Renal pelvis (tissue), 12 donors: ENCODE measurements around the gene DCT. TPM values are rescaled to one million over a fixed set of nuclear protein-coding genes. Genes with fewer than 3 reads are reported as not detected.
"Not testable (repeated sequence)": the region's sequence is repeated elsewhere in the genome, so short reads cannot be mapped to it uniquely, and the experiment has no call there.

ENCODE experiments used
- DNase-seq: peaks from one replicate; pipeline ENCODE4 v3.0.0-alpha.2; 2013
- long read RNA-seq, 16 experiments: transcript quantifications; one replicate each; lab custom pipeline, GENCODE V29; 2026
- polyA plus RNA-seq, 3 donors: library from polyadenylated mRNA; unstranded; fragments of 120-200 nt; gene quantifications; one replicate each; pipeline ENCODE4 v1.2.1, GENCODE V29; 2013; ENCODE audit not compliant: insufficient read length in 3 of 3

Gene DCT
- polyA plus RNA-seq: under 1 TPM; 0.17 to 0.65 (median 0.26) TPM
- long read RNA-seq, donor 1: 0 reads
- long read RNA-seq, donor 2: 0 reads
- long read RNA-seq, donor 3: 0 reads
- long read RNA-seq, donor 4: 0 reads
- long read RNA-seq, donor 5: 0 reads
- long read RNA-seq, donor 6: 0 reads
- long read RNA-seq, donor 7, full-length matches to known transcripts: 1 of 1 reads
- long read RNA-seq, donor 7, partial matches to known transcripts: 0 of 1 reads
- long read RNA-seq, donor 7, other reads (novel, unspliced or antisense): 0 of 1 reads
- long read RNA-seq, donor 8: 0 reads
- long read RNA-seq, donor 9: 0 reads
- long read RNA-seq, donor 10: 0 reads
- long read RNA-seq, donor 11: 0 reads
- long read RNA-seq, donor 12: 0 reads
- long read RNA-seq, donor 13: 0 reads
- long read RNA-seq, donor 14: 0 reads
- long read RNA-seq, donor 15: 0 reads
- long read RNA-seq, donor 16: 0 reads

- DNase-seq: no peak
Observed at GRCh38 chr13:94479616-94480015, at the start of gene DCT. DCT (minus strand) TSS chr13:94479682; CDS start chr13:94479255, 427 bp downstream.

- not testable (repeated sequence) for DNase-seq
Observed at GRCh38 chr13:94526956-94527355, 47.5 kb upstream of the DCT start.

- no peak for DNase-seq
Observed at GRCh38 chr13:94525781-94526180, 46.3 kb upstream of the DCT start.

GRCh38 chr13:94524407-94524806 is 44.9 kb upstream of the DCT start:
- no peak for DNase-seq

- DNase-seq: no peak
Observed at GRCh38 chr13:94520001-94520400, 40.5 kb upstream of the DCT start.

GRCh38 chr13:94516456-94516855 is 37.0 kb upstream of the DCT start:
- no peak for DNase-seq

- DNase-seq: no peak
Observed at GRCh38 chr13:94515911-94516310, 36.4 kb upstream of the DCT start.

- DNase-seq: no peak
Observed at GRCh38 chr13:94515374-94515773, 35.9 kb upstream of the DCT start.

- DNase-seq: no peak
Observed at GRCh38 chr13:94513026-94513425, 33.5 kb upstream of the DCT start.

GRCh38 chr13:94505730-94506129 is 26.2 kb upstream of the DCT start:
- no peak for DNase-seq

- no peak for DNase-seq
Observed at GRCh38 chr13:94503851-94504250, 24.4 kb upstream of the DCT start.

- not testable (repeated sequence) for DNase-seq
Observed at GRCh38 chr13:94498831-94499230, 19.3 kb upstream of the DCT start.

- DNase-seq: no peak
Observed at GRCh38 chr13:94495806-94496205, 16.3 kb upstream of the DCT start.

GRCh38 chr13:94494026-94494425 is 14.5 kb upstream of the DCT start:
- DNase-seq: no peak

GRCh38 chr13:94487043-94487442 is 7.6 kb upstream of the DCT start:
- no peak for DNase-seq

GRCh38 chr13:94483970-94484369 is 4.5 kb upstream of the DCT start:
- no peak for DNase-seq

GRCh38 chr13:94481941-94482340 is 2.5 kb upstream of the DCT start:
- DNase-seq: no peak

GRCh38 chr13:94480672-94481145 is 1.2 kb upstream of the DCT start:
- no peak for DNase-seq

GRCh38 chr13:94478913-94479312 is 569 bp downstream of the DCT start:
- no peak for DNase-seq

GRCh38 chr13:94470126-94470525 is 9.4 kb downstream of the DCT start:
- no peak for DNase-seq

GRCh38 chr13:94464771-94465170 is 14.7 kb downstream of the DCT start:
- no peak for DNase-seq

- no peak for DNase-seq
Observed at GRCh38 chr13:94462670-94463069, 16.8 kb downstream of the DCT start.

GRCh38 chr13:94459116-94459515 is 20.4 kb downstream of the DCT start:
- DNase-seq: no peak

GRCh38 chr13:94455414-94455813 is 24.1 kb downstream of the DCT start:
- DNase-seq: no peak
